DOHH2 (cell line): ENCODE results near the gene TCERG1L.
"Not testable (repeated sequence)": the region's sequence is repeated elsewhere in the genome, so short reads cannot be mapped to it uniquely, and the experiment has no call there.

Experiments used
- H3F3A ChIP-seq: fragments of 200-600 bp; sonication (generic), shearing (Covaris generic); 2 replicates; pipeline ENCODE4 v1.6.0; 2016; ENCODE audit warnings: antibody characterized with exemption, mild to moderate bottlenecking; ENCODE audit not compliant: control insufficient read depth, insufficient read depth
- H3K27ac ChIP-seq: fragments of 200-600 bp; sonication (generic); 2 replicates; pipeline ENCODE4 v1.5.1; 2014; ENCODE audit warnings: low read depth, mild to moderate bottlenecking, low read length, moderate library complexity
- H3K27me3 ChIP-seq: fragments of 200-600 bp; sonication (generic); 2 replicates; pipeline ENCODE4 v1.6.1; 2014; ENCODE audit warnings: mild to moderate bottlenecking, low read length, mixed read lengths; ENCODE audit not compliant: control insufficient read depth
- H3K36me3 ChIP-seq: fragments of 200-600 bp; sonication (generic); 2 replicates; pipeline ENCODE4 v1.6.1; 2014; ENCODE audit warnings: mild to moderate bottlenecking, low read length, moderate library complexity, mixed read lengths; ENCODE audit not compliant: control insufficient read depth
- H3K4me1 ChIP-seq: fragments of 200-600 bp; sonication (generic); 2 replicates; pipeline ENCODE4 v1.6.1; 2014; ENCODE audit warnings: mild to moderate bottlenecking, low read length, mixed read lengths; ENCODE audit not compliant: control insufficient read depth
- H3K4me2 ChIP-seq: fragments of 200-600 bp; sonication (generic); 2 replicates; pipeline ENCODE4 v1.6.0; 2014; ENCODE audit warnings: mild to moderate bottlenecking, low read length, moderate library complexity
- H3K4me3 ChIP-seq: fragments of 200-600 bp; sonication (generic); 2 replicates; pipeline ENCODE4 v1.5.1; 2014; ENCODE audit warnings: mild to moderate bottlenecking, low read length, mixed read lengths
- H3K79me2 ChIP-seq: fragments of 200-600 bp; sonication (generic); 2 replicates; pipeline ENCODE4 v1.6.1; 2014; ENCODE audit warnings: mild to moderate bottlenecking, low read length, mixed read lengths; ENCODE audit not compliant: control insufficient read depth
- H3K9me2 ChIP-seq: fragments of 200-600 bp; sonication (generic); replicated peaks from 2 replicates; pipeline ENCODE4 v1.6.1; 2014; ENCODE audit warnings: mild to moderate bottlenecking, low read length, mixed read lengths; ENCODE audit not compliant: control insufficient read depth
- H3K9me3 ChIP-seq: fragments of 200-600 bp; sonication (generic); 2 replicates; pipeline ENCODE4 v1.6.1; 2014; ENCODE audit warnings: antibody characterized with exemption, low read length, mixed read lengths; ENCODE audit not compliant: control insufficient read depth, insufficient read depth
- H4K20me1 ChIP-seq: fragments of 200-600 bp; sonication (generic); 2 replicates; pipeline ENCODE4 v1.6.0; 2014; ENCODE audit warnings: low read depth, mild to moderate bottlenecking, antibody characterized with exemption, low read length, moderate library complexity; ENCODE audit not compliant: control insufficient read depth, insufficient read depth
- CTCF ChIP-seq: fragments of 200-600 bp; sonication (generic); IDR thresholded peaks from one replicate; pipeline ENCODE4 v1.5.1; 2014; ENCODE audit warnings: antibody characterized with exemption, mild to moderate bottlenecking, low read depth, low read length; ENCODE audit not compliant: poor library complexity, severe bottlenecking
- EZH2phosphoT487 ChIP-seq: fragments of 200-600 bp; sonication (generic); IDR thresholded peaks from 2 replicates; pipeline ENCODE4 v1.6.1; 2017; ENCODE audit warnings: borderline replicate concordance, mild to moderate bottlenecking, antibody characterized with exemption, low read length, moderate library complexity, mixed read lengths

The TCERG1L gene

GRCh38 chr10:131238669-131239280 is 72.7 kb downstream of the TCERG1L start:
- TF ChIP-seq EZH2phosphoT487, result no peak
- no peak for TF ChIP-seq CTCF
- no peaks in the 10 kb centered on the region for H4K20me1 ChIP-seq
- no peaks in the 10 kb centered on the region for H3F3A ChIP-seq
- no peaks in the 10 kb centered on the region for H3K4me1 ChIP-seq
- H3K9me2 ChIP-seq, result no peaks in the 10 kb centered on the region
- no peaks in the 10 kb centered on the region for H3K79me2 ChIP-seq
- no peak overlapping the region for H3K4me3 ChIP-seq
- no peaks in the 10 kb centered on the region for H3K27me3 ChIP-seq
- no peak overlapping the region for H3K27ac ChIP-seq
- no peak overlapping the region for H3K4me2 ChIP-seq
- no peaks in the 10 kb centered on the region for H3K9me3 ChIP-seq
- no peaks in the 10 kb centered on the region for H3K36me3 ChIP-seq

GRCh38 chr10:131237991-131238651 is 73.4 kb downstream of the TCERG1L start:
- Histone ChIP-seq H3K4me3 (no peak overlapping the region), H3K79me2 (no peaks in the 10 kb centered on the region), H4K20me1 (no peaks in the 10 kb centered on the region), H3K27me3 (no peaks in the 10 kb centered on the region), H3K4me1 (no peaks in the 10 kb centered on the region), H3K9me3 (no peaks in the 10 kb centered on the region), H3K27ac (no peak overlapping the region), H3F3A (no peaks in the 10 kb centered on the region), H3K4me2 (no peak overlapping the region), H3K36me3 (no peaks in the 10 kb centered on the region), H3K9me2 (no peaks in the 10 kb centered on the region)
- TF ChIP-seq CTCF (no peak), EZH2phosphoT487 (no peak)

GRCh38 chr10:131234606-131235005 is 76.9 kb downstream of the TCERG1L start:
- H3K9me3 ChIP-seq, H3K4me3 ChIP-seq, H3K36me3 ChIP-seq, H3K9me2 ChIP-seq, H4K20me1 ChIP-seq, H3K79me2 ChIP-seq, H3K4me1 ChIP-seq, H3F3A ChIP-seq, H3K27ac ChIP-seq, H3K4me2 ChIP-seq, H3K27me3 ChIP-seq: not testable (repeated sequence)

- no peaks in the 10 kb centered on the region for H3K36me3 ChIP-seq
- TF ChIP-seq EZH2phosphoT487 (no peak), CTCF (no peak)
- H3K4me2 ChIP-seq, result no peak overlapping the region
- no peaks in the 10 kb centered on the region for H3K9me2 ChIP-seq
- no peaks in the 10 kb centered on the region for H3K27me3 ChIP-seq
- H3K4me1 ChIP-seq, result no peaks in the 10 kb centered on the region
- H3K9me3 ChIP-seq, result no peaks in the 10 kb centered on the region
- no peaks in the 10 kb centered on the region for H3K79me2 ChIP-seq
- no peaks in the 10 kb centered on the region for H4K20me1 ChIP-seq
- H3K4me3 ChIP-seq, result no peak overlapping the region
- no peak overlapping the region for H3K27ac ChIP-seq
- H3F3A ChIP-seq, result no peaks in the 10 kb centered on the region
Observed at GRCh38 chr10:131233611-131234258, 77.8 kb downstream of the TCERG1L start.
